Astrocyte (in vitro differentiated cells and primary cell): ENCODE data around the gene ACD. TPM values are rescaled to one million over a fixed set of nuclear protein-coding genes. Genes with fewer than 3 reads are reported as not detected.
"Not testable (repeated sequence)": the region's sequence is repeated elsewhere in the genome, so short reads cannot be mapped to it uniquely, and the experiment has no call there.

Experiments
- DNase-seq: peaks from one replicate; pipeline ENCODE4 v3.0.0-alpha.2; 2010; ENCODE audit warnings: low read depth
- FAIRE-seq: peaks from 2 replicates; lab custom pipeline; 2011; peaks lifted over from hg19 to GRCh38; lab: Jason Lieb, UNC
- H2AFZ ChIP-seq: 2 replicates; pipeline ENCODE4 v1.6.0; 2012; ENCODE audit warnings: low read depth, low read length, inconsistent platforms
- H3K27ac ChIP-seq: 2 replicates; pipeline ENCODE4 v1.5.1; 2011; ENCODE audit warnings: low read depth, low read length, inconsistent platforms
- H3K27me3 ChIP-seq: 2 replicates; pipeline ENCODE4 v1.6.0; 2011; ENCODE audit warnings: low read length, inconsistent platforms; ENCODE audit not compliant: insufficient read depth
- H3K36me3 ChIP-seq: 2 replicates; pipeline ENCODE4 v1.5.1; 2011; ENCODE audit warnings: low read length, inconsistent platforms; ENCODE audit not compliant: insufficient read depth
- H3K4me1 ChIP-seq: 2 replicates; pipeline ENCODE4 v1.5.1; 2011; ENCODE audit warnings: low read length, inconsistent platforms; ENCODE audit not compliant: insufficient read depth
- H3K4me2 ChIP-seq: 2 replicates; pipeline ENCODE4 v1.6.0; 2012; ENCODE audit warnings: low read length, inconsistent platforms
- H3K4me3 ChIP-seq: 2 replicates; pipeline ENCODE4 v1.5.1; 2011; ENCODE audit warnings: low read depth, mild to moderate bottlenecking, low read length, inconsistent platforms; ENCODE audit not compliant: insufficient read depth
- H3K79me2 ChIP-seq: 2 replicates; pipeline ENCODE4 v1.6.0; 2012; ENCODE audit warnings: mild to moderate bottlenecking, low read length, inconsistent platforms; ENCODE audit not compliant: insufficient read depth
- H3K9ac ChIP-seq: 2 replicates; pipeline ENCODE4 v1.6.0; 2012; ENCODE audit warnings: mild to moderate bottlenecking, low read length, inconsistent platforms
- H3K9me3 ChIP-seq: 2 replicates; pipeline ENCODE4 v1.5.1; 2012; ENCODE audit warnings: low read depth, mild to moderate bottlenecking, low read length, inconsistent platforms; ENCODE audit not compliant: insufficient read depth
- H4K20me1 ChIP-seq: 2 replicates; pipeline ENCODE4 v1.6.0; 2012; ENCODE audit warnings: low read length, inconsistent platforms; ENCODE audit not compliant: insufficient read depth
- H3K27ac Mint-ChIP-seq: one replicate; pipeline ENCODE4 v1.8.0; 2021; ENCODE audit warnings: mild to moderate bottlenecking, mixed read lengths; ENCODE audit not compliant: unreplicated experiment
- H3K27me3 Mint-ChIP-seq: one replicate; pipeline ENCODE4 v1.8.0; 2021; ENCODE audit warnings: low read depth, mixed read lengths; ENCODE audit not compliant: unreplicated experiment
- H3K36me3 Mint-ChIP-seq: one replicate; pipeline ENCODE4 v1.8.0; 2021; ENCODE audit warnings: low read depth, mixed read lengths; ENCODE audit not compliant: unreplicated experiment
- H3K4me1 Mint-ChIP-seq: one replicate; pipeline ENCODE4 v1.8.0; 2021; ENCODE audit warnings: low read depth, mixed read lengths; ENCODE audit not compliant: unreplicated experiment
- H3K4me3 Mint-ChIP-seq: one replicate; pipeline ENCODE4 v1.8.0; 2021; ENCODE audit warnings: mild to moderate bottlenecking, moderate library complexity, mixed read lengths; ENCODE audit not compliant: unreplicated experiment
- H3K9me3 Mint-ChIP-seq: one replicate; pipeline ENCODE4 v1.8.0; 2021; ENCODE audit warnings: mild to moderate bottlenecking, mixed read lengths; ENCODE audit not compliant: unreplicated experiment
- CTCF ChIP-seq: IDR thresholded peaks from 2 replicates; pipeline ENCODE4 v1.5.1; 2011; ENCODE audit warnings: low read depth, mild to moderate bottlenecking, inconsistent platforms, low read length, moderate library complexity; ENCODE audit not compliant: insufficient read depth
- EZH2 ChIP-seq: IDR thresholded peaks from 2 replicates; pipeline ENCODE4 v1.6.1; 2012; ENCODE audit warnings: mild to moderate bottlenecking, low read length, inconsistent platforms; ENCODE audit not compliant: insufficient read depth
- total RNA-seq: library from RNA; stranded (reverse); gene quantifications from 2 replicates; pipeline ENCODE4 v1.2.1, GENCODE V29; 2021

The ACD gene
- total RNA-seq, 1 donor from 2014 or later = 11.8 TPM

- no peaks in the 10 kb centered on the region for H3K27me3 ChIP-seq
- H3K9ac ChIP-seq = no peak overlapping the region
- H3K4me3 Mint-ChIP-seq = no peak overlapping the region
- no peaks in the 10 kb centered on the region for H3K4me1 ChIP-seq
- H3K36me3 ChIP-seq = no peaks in the 10 kb centered on the region
- DNase-seq (no peak), FAIRE-seq (no peak)
- H3K4me1 Mint-ChIP-seq = no peaks in the 10 kb centered on the region
- TF ChIP-seq CTCF = no peak
- no peak for TF ChIP-seq EZH2
- no peaks in the 10 kb centered on the region for H3K27me3 Mint-ChIP-seq
- H3K4me3 ChIP-seq = no peak overlapping the region
- H3K36me3 Mint-ChIP-seq = peaks cover 17% of the 10 kb centered on the region
- no peaks in the 10 kb centered on the region for H3K9me3 ChIP-seq
- H3K27ac Mint-ChIP-seq = no peak overlapping the region
- peaks cover 46% of the 10 kb centered on the region for H4K20me1 ChIP-seq
- peaks cover 31% of the 10 kb centered on the region for H3K79me2 ChIP-seq
- no peak overlapping the region for H3K27ac ChIP-seq
- H3K9me3 Mint-ChIP-seq = no peaks in the 10 kb centered on the region
- no peak overlapping the region for H3K4me2 ChIP-seq
- H2AFZ ChIP-seq = no peak overlapping the region
These were observed 34.6 kb upstream of the ACD start for GRCh38 chr16:67694611-67695010.

DNA sequence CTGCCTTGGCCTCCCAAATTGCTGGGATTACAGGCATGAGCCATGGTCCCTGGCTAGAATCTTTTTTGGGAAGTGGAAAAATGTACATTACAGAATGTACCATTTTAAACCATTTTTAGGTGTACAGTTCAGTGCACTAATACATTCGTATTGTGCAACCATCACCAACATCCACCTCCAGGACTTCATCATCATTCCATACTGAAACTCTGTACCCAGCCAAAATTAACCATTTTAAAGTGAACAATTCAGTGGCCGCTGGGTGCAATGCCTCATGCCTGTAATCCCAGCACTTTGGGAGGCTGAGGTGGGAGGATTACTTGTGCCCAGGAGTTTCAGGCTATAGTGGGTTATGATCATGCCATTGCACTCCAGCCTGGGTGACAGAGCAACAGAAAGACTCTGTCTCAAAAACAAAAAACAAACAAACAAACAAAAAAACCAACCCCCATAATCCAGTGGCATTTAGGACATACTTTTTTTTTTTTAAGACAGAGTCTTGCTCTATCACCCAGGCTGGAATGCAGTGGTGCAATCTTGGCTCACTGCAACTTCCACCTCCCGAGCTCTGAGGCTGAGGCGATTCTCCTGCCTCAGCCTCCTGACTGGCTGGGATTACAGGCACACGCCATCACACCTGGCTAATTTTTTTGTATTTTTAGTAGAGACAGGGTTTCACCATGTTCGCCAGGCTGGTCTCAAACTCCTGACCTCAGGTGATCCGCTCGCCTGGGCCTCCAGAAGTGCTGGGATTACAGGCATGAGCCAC is 33.6 kb upstream of the ACD start:
- Histone ChIP-seq H3K79me2 (peaks cover 29% of the 10 kb centered on the region), H4K20me1 (peaks cover 46% of the 10 kb centered on the region)
- H3K9me3 Mint-ChIP-seq, H3K27me3 Mint-ChIP-seq, H3K27ac ChIP-seq, H3K4me1 ChIP-seq, H3K27me3 ChIP-seq, H3K4me3 ChIP-seq, H3K4me1 Mint-ChIP-seq, DNase-seq, H3K9ac ChIP-seq, H3K9me3 ChIP-seq, H2AFZ ChIP-seq, H3K4me2 ChIP-seq, H3K27ac Mint-ChIP-seq, FAIRE-seq, H3K36me3 ChIP-seq, H3K4me3 Mint-ChIP-seq: not testable (repeated sequence)
- peaks cover 16% of the 10 kb centered on the region for H3K36me3 Mint-ChIP-seq

DNA sequence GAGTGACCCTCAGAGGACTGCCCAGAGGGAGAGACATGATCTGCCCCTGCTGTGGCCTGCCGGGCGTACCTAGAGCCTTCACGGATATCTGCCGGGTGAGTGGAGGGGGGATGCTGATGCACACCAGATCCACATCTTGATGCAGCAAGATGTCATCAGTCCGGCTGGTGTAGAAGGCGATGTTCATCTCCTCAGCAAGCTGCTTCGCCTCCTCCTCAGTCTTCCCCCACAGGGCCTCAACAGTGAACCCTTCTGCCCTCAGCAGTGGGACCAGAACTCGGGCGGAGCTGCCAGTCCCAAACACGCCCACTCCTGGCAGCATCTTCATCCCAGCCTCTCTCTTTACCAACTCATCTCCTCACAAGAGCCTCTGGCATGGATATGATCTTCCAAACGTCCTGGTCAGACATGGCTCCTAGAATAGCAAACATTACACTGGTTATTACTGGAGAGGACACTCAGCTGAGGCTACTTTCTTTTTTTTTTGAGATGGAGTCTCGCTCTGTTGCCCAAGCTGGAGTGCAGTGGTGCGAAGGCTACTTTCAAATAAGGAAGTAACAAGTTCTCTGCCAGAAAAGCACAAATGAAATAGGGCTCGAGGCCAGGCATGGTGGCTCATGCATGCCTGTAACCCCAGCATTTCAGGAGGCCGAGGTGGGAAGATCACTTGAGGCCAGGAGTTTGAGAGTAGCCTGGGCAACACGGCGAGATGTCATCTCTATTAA is 25.5 kb upstream of the ACD start:
- Mint-ChIP-seq H3K9me3 (no peaks in the 10 kb centered on the region), H3K4me1 (no peaks in the 10 kb centered on the region), H3K36me3 (peaks cover 19% of the 10 kb centered on the region), H3K27me3 (no peaks in the 10 kb centered on the region), H3K27ac (no peak overlapping the region), H3K4me3 (no peak overlapping the region)
- no peak overlapping the region for H3K27ac ChIP-seq
- no peak overlapping the region for H3K4me3 ChIP-seq
- no peak for DNase-seq
- peaks cover 5% of the 10 kb centered on the region for H3K79me2 ChIP-seq
- no peaks in the 10 kb centered on the region for H3K27me3 ChIP-seq
- no peak for TF ChIP-seq EZH2
- TF ChIP-seq CTCF = no peak
- no peaks in the 10 kb centered on the region for H3K4me1 ChIP-seq
- H4K20me1 ChIP-seq = peaks cover 17% of the 10 kb centered on the region
- no peak for FAIRE-seq
- H3K9ac ChIP-seq = no peak overlapping the region
- H2AFZ ChIP-seq = no peak overlapping the region
- no peak overlapping the region for H3K4me2 ChIP-seq
- peaks cover 7% of the 10 kb centered on the region for H3K36me3 ChIP-seq
- no peaks in the 10 kb centered on the region for H3K9me3 ChIP-seq
